ENCODE measurements around the gene ZNF107.
"Not testable (repeated sequence)": the region's sequence is repeated elsewhere in the genome, so short reads cannot be mapped to it uniquely, and the experiment has no call there.

Gene ZNF107

GRCh38 chr7:64642875-64643274, 23.1 kb upstream of the ZNF107 start:
- no peak for DNase-seq

GRCh38 chr7:64643566-64643965, 22.4 kb upstream of the ZNF107 start:
- DNase-seq, result no peak

- no peak for DNase-seq
Measured at GRCh38 chr7:64651203-64651602, 14.7 kb upstream of the ZNF107 start.

- DNase-seq, result no peak
Measured at GRCh38 chr7:64651632-64652165, 14.2 kb upstream of the ZNF107 start.

GRCh38 chr7:64653721-64654401, 12.1 kb upstream of the ZNF107 start:
- DNase-seq, result no peak

- no peak for DNase-seq
Measured at GRCh38 chr7:64654796-64655548, 11.0 kb upstream of the ZNF107 start.

GRCh38 chr7:64655811-64656210, 10.1 kb upstream of the ZNF107 start:
- no peak for DNase-seq

- no peak for DNase-seq
Measured at GRCh38 chr7:64656489-64656888, 9.4 kb upstream of the ZNF107 start.

GRCh38 chr7:64662091-64662490, 3.8 kb upstream of the ZNF107 start:
- DNase-seq, result not testable (repeated sequence)

GRCh38 chr7:64666663-64667050, 724 bp downstream of the ZNF107 start:
- no peak for DNase-seq

GRCh38 chr7:64667311-64667710, 1.4 kb downstream of the ZNF107 start:
- DNase-seq, result no peak

- DNase-seq, result no peak
Measured at GRCh38 chr7:64672414-64672813, 6.5 kb downstream of the ZNF107 start.

GRCh38 chr7:64685091-64685490, 19.2 kb downstream of the ZNF107 start:
- DNase-seq, result no peak

GRCh38 chr7:64685741-64686140, 19.8 kb downstream of the ZNF107 start:
- DNase-seq, result no peak

- no peak for DNase-seq
Measured at GRCh38 chr7:64686493-64687184, 20.7 kb downstream of the ZNF107 start.

GRCh38 chr7:64687249-64687648, 21.3 kb downstream of the ZNF107 start:
- no peak for DNase-seq

- no peak for DNase-seq
Measured at GRCh38 chr7:64688988-64689387, 23.1 kb downstream of the ZNF107 start.

- DNase-seq, result no peak
Measured at GRCh38 chr7:64691831-64692230, 25.9 kb downstream of the ZNF107 start.

GRCh38 chr7:64697863-64698262, 31.9 kb downstream of the ZNF107 start:
- not testable (repeated sequence) for DNase-seq

- DNase-seq, result no peak
Measured at GRCh38 chr7:64706625-64707292, 40.8 kb downstream of the ZNF107 start.

- not testable (repeated sequence) for DNase-seq
Measured at GRCh38 chr7:64717896-64718295, 52.0 kb downstream of the ZNF107 start.

GRCh38 chr7:64729089-64729848, 63.3 kb downstream of the ZNF107 start:
- no peak for DNase-seq
